ENCODE data around the gene VPS26A.

The VPS26A gene

DNA sequence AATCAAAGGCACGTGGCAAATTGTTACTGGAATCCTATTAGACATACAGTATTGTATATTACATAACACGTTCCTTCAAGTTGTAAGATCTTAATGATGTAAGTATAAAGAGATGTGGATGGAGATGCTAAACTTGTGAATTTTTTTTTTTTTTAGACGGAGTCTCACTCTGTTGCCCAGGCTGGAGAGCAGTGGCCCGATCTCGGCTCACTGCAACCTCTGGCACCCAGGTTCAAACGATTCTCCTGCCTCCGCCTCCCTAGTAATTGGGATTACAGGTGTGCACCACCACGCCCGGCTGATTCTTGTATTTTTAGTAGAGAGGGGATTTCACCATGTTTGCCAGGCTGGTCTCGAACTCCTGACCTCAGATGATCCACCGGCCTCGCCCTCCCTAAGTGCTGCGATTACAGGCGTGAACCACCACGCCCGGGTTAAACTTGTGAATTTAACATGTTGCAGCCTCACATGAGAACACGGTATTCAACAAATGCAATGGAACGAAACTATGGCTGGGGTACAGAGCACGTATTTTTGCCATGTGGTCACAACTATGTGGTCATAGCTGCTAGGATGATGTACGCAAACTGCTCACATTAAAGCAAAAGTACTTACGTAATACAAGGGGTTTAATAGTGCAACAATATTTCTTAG, 55.2 kb downstream of the VPS26A start:
- DNase-seq (ENCODE audit: low read depth): peak; percentile 33

- peak; percentile 97 for DNase-seq (ENCODE audit: low read depth)
Measured at GRCh38 chr10:69179743-69180524, 56.0 kb downstream of the VPS26A start, which contains the start of gene SUPV3L1. SUPV3L1 (plus strand) TSS chr10:69180234; CDS start chr10:69180292, 58 bp downstream.

GRCh38 chr10:69180525-69181204, 56.7 kb downstream of the VPS26A start:
- DNase-seq (ENCODE audit: low read depth): no peak

DNA sequence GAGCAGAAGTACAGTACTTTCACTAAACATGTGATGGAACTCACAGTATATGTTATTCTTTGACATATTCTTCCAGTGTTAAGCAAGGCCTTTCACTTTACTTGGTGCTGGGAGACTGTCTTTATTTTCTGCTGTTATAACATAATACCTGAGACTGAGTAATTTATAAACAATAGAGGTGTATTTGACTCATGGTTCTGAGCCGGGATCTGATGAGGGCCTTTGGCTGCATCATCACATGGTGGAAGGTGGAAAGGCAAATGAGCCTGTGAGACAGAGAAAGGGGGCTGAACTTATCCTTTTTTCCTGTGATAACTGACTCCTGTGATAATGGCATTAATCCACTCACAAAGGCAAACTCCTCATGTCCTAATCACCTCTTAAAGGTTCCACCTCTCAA, 57.5 kb downstream of the VPS26A start:
- DNase-seq (ENCODE audit: low read depth): no peak

GRCh38 chr10:69182005-69182404, 58.0 kb downstream of the VPS26A start:
- no peak for DNase-seq (ENCODE audit: low read depth)

- DNase-seq (ENCODE audit: low read depth): no peak
Measured at GRCh38 chr10:69186524-69186923, 62.5 kb downstream of the VPS26A start.

GRCh38 chr10:69201045-69201444, 77.1 kb downstream of the VPS26A start:
- no peak for DNase-seq (ENCODE audit: low read depth)

GRCh38 chr10:69202332-69202731, 78.4 kb downstream of the VPS26A start:
- DNase-seq (ENCODE audit: low read depth): peak; percentile 87

- no peak for DNase-seq (ENCODE audit: low read depth)
Measured at GRCh38 chr10:69208761-69209160, 84.8 kb downstream of the VPS26A start.

DNA sequence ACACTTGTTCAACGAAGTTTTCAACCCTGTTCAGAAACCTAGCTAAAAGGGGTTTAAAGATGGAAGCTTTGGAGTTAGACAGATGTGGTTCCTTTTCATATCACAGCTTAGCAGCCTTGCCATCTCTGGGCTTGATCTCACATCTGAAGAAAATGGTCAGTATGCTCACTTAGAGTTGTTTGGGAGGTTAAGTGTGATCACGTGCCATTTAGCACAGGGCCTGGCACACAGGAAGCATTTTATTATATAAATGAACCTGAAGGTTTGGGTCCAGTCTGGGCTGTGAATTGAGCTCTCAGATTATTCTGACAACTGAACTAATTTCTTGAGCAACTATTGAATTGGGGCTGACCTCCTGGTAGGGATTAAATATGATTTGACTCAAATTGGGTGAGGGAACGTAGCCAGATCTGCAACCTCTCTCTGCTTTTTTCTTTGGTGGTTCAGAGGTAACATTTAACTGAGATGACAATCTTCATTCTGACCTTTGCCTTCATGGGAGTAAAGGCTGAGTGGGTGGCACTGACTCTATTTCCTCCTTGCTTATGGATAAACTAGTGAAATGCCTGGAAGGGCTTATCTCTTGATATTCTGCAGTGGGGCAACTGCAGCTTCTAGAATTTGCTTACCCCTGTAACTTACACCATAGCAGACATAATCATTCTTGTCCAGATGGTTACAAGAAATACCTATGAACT, 86.0 kb downstream of the VPS26A start:
- no peak for DNase-seq (ENCODE audit: low read depth)

DNA sequence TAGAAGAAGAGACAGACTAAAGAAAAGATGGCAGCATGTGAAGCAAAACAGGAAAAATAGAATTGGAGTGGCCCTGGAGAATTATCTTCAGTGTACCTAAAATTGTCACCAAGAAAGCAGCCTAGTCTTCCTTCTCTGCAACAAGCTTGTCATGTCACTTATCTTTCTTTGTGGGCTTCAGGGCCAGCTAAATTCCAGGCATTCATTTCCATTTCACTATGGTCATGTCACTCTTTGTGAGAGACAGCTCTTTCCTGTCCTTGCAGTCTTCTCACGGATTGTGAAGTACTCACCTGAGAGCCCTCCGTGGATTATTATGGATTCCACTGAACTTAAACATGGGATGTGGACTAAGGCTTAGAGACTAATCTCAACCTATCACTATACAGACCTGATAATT, 87.1 kb downstream of the VPS26A start:
- no peak for DNase-seq (ENCODE audit: low read depth)

- no peak for DNase-seq (ENCODE audit: low read depth)
Measured at GRCh38 chr10:69211524-69211923, 87.5 kb downstream of the VPS26A start.

DNA sequence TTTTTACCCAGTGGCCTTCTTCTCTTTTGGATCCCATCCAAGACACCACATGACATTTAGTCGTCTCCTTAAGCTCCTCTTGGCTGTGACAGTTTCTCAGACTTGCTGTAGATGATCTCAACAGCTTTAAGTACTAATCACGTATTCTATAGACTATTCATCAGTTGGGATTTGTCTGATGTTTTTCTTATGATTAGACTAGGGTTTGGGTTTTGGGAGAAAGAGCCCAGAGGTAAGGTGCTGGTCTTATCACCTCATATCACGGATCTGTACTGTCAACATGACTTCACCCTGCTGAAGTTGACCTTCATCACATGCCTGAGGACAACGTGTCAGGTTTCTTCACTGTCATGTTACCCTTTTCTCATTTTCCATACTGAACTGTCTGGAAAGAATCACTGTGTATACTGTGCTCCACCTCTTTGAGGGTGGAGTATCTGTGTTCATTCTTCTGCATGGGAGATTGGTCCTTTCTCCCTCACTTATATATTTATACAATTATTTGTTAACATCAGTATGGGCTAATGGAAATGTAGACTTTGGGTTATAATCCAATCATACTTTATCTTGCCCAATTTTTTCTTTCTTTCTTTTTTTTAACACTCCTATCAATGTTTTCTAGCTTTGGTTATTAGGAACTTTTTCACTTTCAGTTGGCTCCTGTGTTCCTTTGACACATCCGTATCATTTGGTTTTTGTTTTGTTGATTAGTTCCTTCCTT, 89.8 kb downstream of the VPS26A start:
- no peak for DNase-seq (ENCODE audit: low read depth)

DNA sequence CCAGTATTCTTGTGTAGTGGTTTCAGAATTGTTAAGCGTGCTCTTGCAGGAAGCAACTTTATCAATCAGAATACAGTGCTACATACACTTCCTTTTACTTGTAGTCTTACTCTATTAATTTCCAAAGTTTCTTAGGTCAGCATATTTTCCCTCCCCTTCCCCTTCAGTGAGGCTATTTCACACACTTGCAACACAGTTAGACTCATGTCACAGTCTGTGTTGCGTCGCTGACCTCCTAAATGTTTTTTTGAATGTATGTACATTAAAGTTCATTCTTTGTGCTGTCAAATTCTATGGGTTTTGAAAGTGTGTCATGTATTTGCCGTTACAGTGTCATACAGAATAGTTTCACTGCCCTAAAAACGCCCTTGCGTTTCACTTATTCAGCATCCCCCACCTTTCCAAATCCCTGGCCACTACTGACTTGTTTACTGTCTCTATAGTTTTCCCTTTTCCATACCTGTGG, 90.7 kb downstream of the VPS26A start:
- no peak for DNase-seq (ENCODE audit: low read depth)

- DNase-seq (ENCODE audit: low read depth): no peak
Measured at GRCh38 chr10:69215405-69216171, 91.6 kb downstream of the VPS26A start.

DNA sequence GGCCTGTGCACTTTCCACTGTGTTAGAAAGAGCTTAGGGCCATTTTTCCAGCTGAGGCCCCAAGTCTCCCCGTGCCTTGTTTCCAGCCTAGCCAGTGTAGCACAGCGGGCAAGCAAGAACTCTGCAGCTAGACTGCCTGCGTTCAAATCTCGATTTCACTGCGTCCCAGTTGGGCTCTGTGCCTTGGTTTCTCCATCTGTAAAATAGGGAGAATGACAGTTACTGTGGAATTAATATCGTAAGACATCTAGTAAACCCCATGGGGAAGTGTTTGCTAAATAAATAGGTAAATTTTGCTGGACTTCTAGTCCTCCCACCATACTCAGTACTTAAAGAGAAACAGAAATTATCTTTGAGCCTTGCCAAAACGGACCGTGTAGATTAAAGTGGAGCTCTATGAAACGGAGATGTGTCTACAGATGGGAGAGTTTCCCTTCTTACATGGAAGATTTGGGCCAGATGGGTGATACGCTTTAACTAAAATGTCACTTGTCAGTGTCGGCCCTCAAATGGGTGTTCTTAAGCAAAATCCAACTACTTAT, 92.7 kb downstream of the VPS26A start:
- DNase-seq (ENCODE audit: low read depth): no peak

DNA sequence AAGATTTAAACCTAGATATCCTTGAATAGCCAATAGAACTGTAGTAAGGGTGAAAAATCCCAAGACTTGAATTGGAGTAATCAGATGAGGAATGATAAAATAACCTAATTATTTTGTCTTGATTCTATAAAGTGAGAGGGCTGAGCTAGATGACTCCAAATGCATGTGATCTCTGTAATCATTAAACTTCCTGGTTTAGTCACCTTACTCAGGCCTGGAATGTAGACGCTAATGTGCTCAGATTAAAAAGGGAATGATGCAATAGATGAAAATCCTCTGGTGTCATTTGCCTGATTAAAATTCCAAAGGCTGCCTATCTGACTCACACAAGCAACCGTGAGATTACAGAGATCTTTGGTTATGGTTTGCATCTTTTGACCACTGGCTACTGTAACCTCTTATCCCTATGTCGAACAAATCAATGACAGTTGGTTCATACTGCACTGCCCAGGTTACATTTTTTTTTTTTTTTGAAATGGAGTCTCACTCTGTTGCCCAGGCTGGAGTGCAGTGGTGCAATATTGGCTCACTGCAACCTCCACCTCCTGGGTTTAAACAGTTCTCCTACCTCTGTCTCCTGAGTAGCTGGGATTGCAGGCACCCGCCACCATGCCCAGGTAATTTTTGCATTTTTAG, 93.3 kb downstream of the VPS26A start:
- peak; percentile 66 for DNase-seq (ENCODE audit: low read depth)

- DNase-seq (ENCODE audit: low read depth): no peak
Measured at GRCh38 chr10:69218831-69219230, 94.9 kb downstream of the VPS26A start.

- no peak for DNase-seq (ENCODE audit: low read depth)
Measured at GRCh38 chr10:69220041-69220451, 96.1 kb downstream of the VPS26A start, which contains the start of gene HKDC1. HKDC1 (plus strand) TSS chr10:69220332; CDS start chr10:69220436, 104 bp downstream.

DNA sequence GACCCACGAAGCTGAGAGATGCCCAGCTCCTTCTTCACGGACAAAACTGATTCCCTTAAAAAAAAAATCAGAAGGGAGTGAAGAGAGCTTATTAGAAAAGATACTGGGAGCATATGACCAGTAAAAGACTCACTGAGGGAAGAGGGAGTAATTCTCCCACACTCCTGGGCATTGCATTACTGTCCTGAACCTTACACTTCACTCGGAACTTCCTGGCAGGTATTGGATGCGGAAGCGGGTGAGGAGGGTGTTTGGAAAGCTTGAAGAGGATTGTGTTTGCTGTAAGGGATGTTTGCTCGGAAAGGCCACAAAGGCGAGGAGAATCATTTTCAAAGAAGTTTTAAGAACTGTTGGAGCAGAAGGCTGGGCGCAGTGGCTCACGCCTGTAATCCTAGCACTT, 96.5 kb downstream of the VPS26A start:
- no peak for DNase-seq (ENCODE audit: low read depth)

Data from fibroblast of the conjunctiva (primary cell).